Epithelial cell of prostate (primary cell): ENCODE measurements around the gene HMBS.
"Not testable (repeated sequence)": the region's sequence is repeated elsewhere in the genome, so short reads cannot be mapped to it uniquely, and the experiment has no call there.

Source experiments
- DNase-seq: peaks from one replicate; pipeline ENCODE4 v3.0.0-alpha.2; 2011; ENCODE audit warnings: low read depth, low spot score
- H3K27ac ChIP-seq: fragments of 450-650 bp; 2 replicates; pipeline ENCODE4 v1.5.1; 2017; ENCODE audit warnings: mild to moderate bottlenecking

HMBS gene

GRCh38 chr11:119084663-119085436 lies at the start of gene HMBS:
HMBS (plus strand) TSS chr11:119084881; CDS start chr11:119085034, 153 bp downstream.
- peak within 1 kb of the TSS; percentile 69 for H3K27ac ChIP-seq
- DNase-seq, result peak; percentile 59

GRCh38 chr11:119038884-119039283 lies 45.8 kb upstream of the HMBS start:
- no peak overlapping the region for H3K27ac ChIP-seq
- no peak for DNase-seq

GRCh38 chr11:119039471-119039870 lies 45.2 kb upstream of the HMBS start:
- not testable (repeated sequence) for DNase-seq, H3K27ac ChIP-seq

GRCh38 chr11:119041821-119042514 lies 42.7 kb upstream of the HMBS start:
- DNase-seq, result no peak
- no peak overlapping the region for H3K27ac ChIP-seq

GRCh38 chr11:119042927-119043326 lies 41.8 kb upstream of the HMBS start:
- no peak for DNase-seq
- no peak overlapping the region for H3K27ac ChIP-seq

GRCh38 chr11:119044708-119045107 lies 40.0 kb upstream of the HMBS start:
- DNase-seq, result no peak
- H3K27ac ChIP-seq, result no peak overlapping the region

- DNase-seq, result no peak
- no peak overlapping the region for H3K27ac ChIP-seq
Observed at GRCh38 chr11:119046489-119046888, 38.2 kb upstream of the HMBS start.

GRCh38 chr11:119047205-119047604 lies 37.5 kb upstream of the HMBS start:
- no peak overlapping the region for H3K27ac ChIP-seq
- DNase-seq, result no peak

- no peak overlapping the region for H3K27ac ChIP-seq
- no peak for DNase-seq
Observed at GRCh38 chr11:119048644-119049043, 36.0 kb upstream of the HMBS start.

GRCh38 chr11:119049081-119049480 lies 35.6 kb upstream of the HMBS start:
- no peak overlapping the region for H3K27ac ChIP-seq
- DNase-seq, result no peak

- no peak overlapping the region for H3K27ac ChIP-seq
- DNase-seq, result no peak
Observed at GRCh38 chr11:119051440-119052162, 33.1 kb upstream of the HMBS start.

- DNase-seq, result no peak
- no peak overlapping the region for H3K27ac ChIP-seq
Observed at GRCh38 chr11:119052163-119052814, 32.4 kb upstream of the HMBS start.

GRCh38 chr11:119054418-119054817 lies 30.3 kb upstream of the HMBS start:
- no peak for DNase-seq
- H3K27ac ChIP-seq, result no peak overlapping the region

GRCh38 chr11:119055901-119056300 lies 28.8 kb upstream of the HMBS start:
- H3K27ac ChIP-seq, result peak overlapping the region; percentile 87
- no peak for DNase-seq

- no peak for DNase-seq
- H3K27ac ChIP-seq, result peak overlapping the region; percentile 87
Observed at GRCh38 chr11:119056421-119056999, 28.2 kb upstream of the HMBS start.

- peak; percentile 79 for DNase-seq
- peak within 1 kb of the TSS; percentile 87 for H3K27ac ChIP-seq
Observed at GRCh38 chr11:119057000-119057769, 27.5 kb upstream of the HMBS start, which contains the start of gene HYOU1. HYOU1 (minus strand) TSS chr11:119057205; CDS start chr11:119056160, 1,045 bp downstream.

GRCh38 chr11:119059128-119059527 lies 25.6 kb upstream of the HMBS start:
- not testable (repeated sequence) for H3K27ac ChIP-seq, DNase-seq

- DNase-seq, result no peak
- H3K27ac ChIP-seq, result no peak overlapping the region
Observed at GRCh38 chr11:119061256-119061655, 23.4 kb upstream of the HMBS start.

- H3K27ac ChIP-seq, result no peak overlapping the region
- no peak for DNase-seq
Observed at GRCh38 chr11:119062779-119063178, 21.9 kb upstream of the HMBS start.
